ENCODE results near the gene MARVELD1. TPM values are rescaled to one million over a fixed set of nuclear protein-coding genes. Genes with fewer than 3 reads are reported as not detected.
A peak's percentile ranks its signal among the peaks of the same experiment; 100 is the strongest.
"Not testable (repeated sequence)": the region's sequence is repeated elsewhere in the genome, so short reads cannot be mapped to it uniquely, and the experiment has no call there.

Gene MARVELD1
- total RNA-seq, 1 experiment from 2014 or later, result 53.1 TPM

GRCh38 chr10:97690133-97690532 is 23.4 kb upstream of the MARVELD1 start:
- POLR2A ChIA-PET, result no interaction called here
- no peak for DNase-seq (ENCODE audit: low read depth, low spot score)
- Histone ChIP-seq H3K36me3 (ENCODE audit: control insufficient read depth, insufficient read depth, low read length) (no peaks in the 10 kb centered on the region), H3K4me1 (ENCODE audit: control insufficient read depth, insufficient read depth, low read length) (peaks cover 20% of the 10 kb centered on the region), H3K27me3 (ENCODE audit: control insufficient read depth, insufficient read depth, low read length) (no peaks in the 10 kb centered on the region), H3K27ac (ENCODE audit: low read length) (no peak overlapping the region), H3K9me3 (ENCODE audit: control insufficient read depth, insufficient read depth, low read depth, low read length) (no peaks in the 10 kb centered on the region), H3K4me3 (ENCODE audit: low read depth in 2 of 2, low read length in 2 of 2) (no peak overlapping the region)
- TF ChIP-seq POLR2AphosphoS5 (IDR thresholded peaks at IDR 0.05; ENCODE audit: low read depth, low read length) (no peak), CTCF (IDR thresholded peaks at IDR 0.05) (no peak), REST (IDR thresholded peaks at IDR 0.05; ENCODE audit: insufficient read depth in 1 of 2, low read depth in 2 of 2, low read length in 1 of 2) (no peak), SIN3A (IDR thresholded peaks at IDR 0.05; ENCODE audit: borderline replicate concordance, insufficient read depth, low read depth, low read length) (no peak), TCF7L2 (IDR thresholded peaks at IDR 0.05; ENCODE audit: low read depth, low read length) (no peak)
- no peak for ATAC-seq
- intact Hi-C loops (cut with micrococcal nuclease; ENCODE audit: unreplicated experiment) (no loop called here), in situ Hi-C loops (cut with HindIII; ENCODE audit: low pct_unique_long_range_greater_than_20kb, low sequenced_read_pairs) (no loop called here)
- CTCF ChIA-PET, result no interaction called here
- no TSS peak for BruUV-seq (replicated peaks)

GRCh38 chr10:97698072-97698655 is 15.4 kb upstream of the MARVELD1 start:
- POLR2A ChIA-PET; H3K4me1 ChIP-seq (ENCODE audit: control insufficient read depth, insufficient read depth, low read length); intact Hi-C loops (cut with micrococcal nuclease; ENCODE audit: unreplicated experiment); ATAC-seq; in situ Hi-C loops (cut with HindIII; ENCODE audit: low pct_unique_long_range_greater_than_20kb, low sequenced_read_pairs); H3K9me3 ChIP-seq (ENCODE audit: control insufficient read depth, insufficient read depth, low read depth, low read length); DNase-seq (ENCODE audit: low read depth, low spot score); CTCF ChIA-PET; H3K4me3 ChIP-seq (ENCODE audit: low read depth in 2 of 2, low read length in 2 of 2); H3K36me3 ChIP-seq (ENCODE audit: control insufficient read depth, insufficient read depth, low read length); H3K27ac ChIP-seq (ENCODE audit: low read length); H3K27me3 ChIP-seq (ENCODE audit: control insufficient read depth, insufficient read depth, low read length); BruUV-seq (replicated peaks): not testable (repeated sequence)

DNA sequence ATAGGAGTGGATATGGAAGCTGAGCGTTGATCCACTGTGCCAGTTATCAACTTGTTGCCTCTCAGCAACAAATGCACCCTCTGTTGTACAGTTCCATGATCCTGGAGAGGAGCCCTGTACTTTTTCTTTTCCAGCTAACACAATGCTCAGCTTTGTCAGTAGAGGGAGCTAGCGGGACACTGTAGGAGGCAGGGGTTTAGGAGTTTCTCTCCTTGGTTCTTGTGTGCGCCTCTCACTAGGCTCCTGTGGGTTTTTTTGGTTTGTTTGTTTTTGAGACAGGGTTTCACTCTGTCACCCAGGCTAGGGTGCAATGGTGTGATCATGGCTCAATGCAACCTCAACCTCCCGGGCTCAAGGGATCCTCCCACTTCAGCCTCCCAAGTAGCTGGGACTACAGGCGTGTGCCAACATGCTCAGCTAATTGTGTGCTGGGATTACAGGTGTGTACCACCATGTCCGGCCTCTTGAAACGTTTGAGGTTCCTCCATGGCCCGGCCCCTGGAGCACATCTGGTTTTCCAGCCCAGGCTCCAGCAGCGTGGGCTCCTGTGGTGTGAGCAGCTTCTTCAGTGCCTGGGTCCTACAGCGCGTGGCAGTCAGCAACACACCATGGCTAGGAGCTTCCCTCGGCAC is 12.0 kb upstream of the MARVELD1 start:
- H3K4me3 ChIP-seq (ENCODE audit: low read depth in 2 of 2, low read length in 2 of 2), result no peak overlapping the region
- H3K36me3 ChIP-seq (ENCODE audit: control insufficient read depth, insufficient read depth, low read length), result no peaks in the 10 kb centered on the region
- TF ChIP-seq POLR2AphosphoS5 (IDR thresholded peaks at IDR 0.05; ENCODE audit: low read depth, low read length) (no peak), TCF7L2 (IDR thresholded peaks at IDR 0.05; ENCODE audit: low read depth, low read length) (no peak), CTCF (IDR thresholded peaks at IDR 0.05) (peak; percentile 97)
- H3K9me3 ChIP-seq (ENCODE audit: control insufficient read depth, insufficient read depth, low read depth, low read length), result no peaks in the 10 kb centered on the region
- peak; percentile 96 for ATAC-seq
- ChIA-PET CTCF (interaction anchor here (0.5 to 1.9 kb wide), 14 partner anchors 9 to 324 kb away, joined by 3 to 13 read pairs (median 3); partner anchors contain the start of gene AVPI1), POLR2A (interaction anchor here (0.6 kb wide), 1 partner anchor 32 kb away, joined by 3 read pairs; no protein-coding TSS in a partner anchor)
- BruUV-seq (replicated peaks), result no TSS peak
- DNase-seq (ENCODE audit: low read depth, low spot score), result peak; percentile 65
- intact Hi-C loops (cut with micrococcal nuclease; ENCODE audit: unreplicated experiment) (no loop called here), in situ Hi-C loops (cut with HindIII; ENCODE audit: low pct_unique_long_range_greater_than_20kb, low sequenced_read_pairs) (no loop called here)
- H3K27me3 ChIP-seq (ENCODE audit: control insufficient read depth, insufficient read depth, low read length), result no peaks in the 10 kb centered on the region
- H3K27ac ChIP-seq (ENCODE audit: low read length), result no peak overlapping the region
- H3K4me1 ChIP-seq (ENCODE audit: control insufficient read depth, insufficient read depth, low read length), result no peaks in the 10 kb centered on the region

All from Panc1 (cell line).